OCI-LY1 (cell line): ENCODE data around the gene ABCB8.

Experiments used
- H2AFZ ChIP-seq: fragments of 200-600 bp; sonication (generic), shearing (Covaris generic); 2 replicates; pipeline ENCODE4 v1.6.0; 2014; ENCODE audit warnings: antibody characterized with exemption, mild to moderate bottlenecking, low read length
- H3F3A ChIP-seq: fragments of 200-600 bp; sonication (generic), shearing (Covaris generic); 2 replicates; pipeline ENCODE4 v1.6.0; 2014; ENCODE audit warnings: mild to moderate bottlenecking, antibody characterized with exemption, low read length, moderate library complexity; ENCODE audit not compliant: insufficient read depth
- H3K27ac ChIP-seq: fragments of 200-600 bp; sonication (generic); 2 replicates; pipeline ENCODE4 v1.5.1; 2014; ENCODE audit warnings: low read length, mixed run types, mild to moderate bottlenecking, low read depth; ENCODE audit not compliant: poor library complexity, severe bottlenecking
- H3K27me3 ChIP-seq: fragments of 200-600 bp; sonication (generic); 2 replicates; pipeline ENCODE4 v1.6.0; 2014; ENCODE audit warnings: antibody characterized with exemption, mild to moderate bottlenecking, low read length, moderate library complexity; ENCODE audit not compliant: insufficient read depth
- H3K36me3 ChIP-seq: fragments of 200-600 bp; sonication (generic); 2 replicates; pipeline ENCODE4 v1.6.1; 2014; ENCODE audit warnings: mild to moderate bottlenecking, antibody characterized with exemption, low read length, moderate library complexity, mixed read lengths; ENCODE audit not compliant: insufficient read depth
- H3K4me1 ChIP-seq: fragments of 200-600 bp; sonication (generic); 2 replicates; pipeline ENCODE4 v1.5.1; 2014; ENCODE audit warnings: mild to moderate bottlenecking, low read length, moderate library complexity; ENCODE audit not compliant: insufficient read depth, severe bottlenecking
- H3K4me2 ChIP-seq: fragments of 200-600 bp; sonication (generic), shearing (Covaris generic); 2 replicates; pipeline ENCODE4 v1.6.1; 2014; ENCODE audit warnings: low read length
- H3K4me3 ChIP-seq: fragments of 200-600 bp; sonication (generic); 2 replicates; pipeline ENCODE4 v1.5.1; 2014; ENCODE audit warnings: low read length, low read depth, mild to moderate bottlenecking, mixed read lengths; ENCODE audit not compliant: poor library complexity, severe bottlenecking
- H3K79me2 ChIP-seq: fragments of 200-600 bp; shearing (Covaris generic); 2 replicates; pipeline ENCODE4 v1.6.1; 2016; ENCODE audit warnings: mixed run types, low read length, mixed read lengths; ENCODE audit not compliant: insufficient read depth
- H3K9ac ChIP-seq: fragments of 200-600 bp; sonication (generic), shearing (Covaris generic); 2 replicates; pipeline ENCODE4 v1.6.1; 2014; ENCODE audit warnings: mild to moderate bottlenecking, low read length, mixed read lengths
- H3K9me2 ChIP-seq: fragments of 200-600 bp; sonication (generic), shearing (Covaris generic); 2 replicates; pipeline ENCODE4 v1.6.1; 2014; ENCODE audit warnings: low read depth, mild to moderate bottlenecking, low read length, mixed read lengths
- H3K9me3 ChIP-seq: fragments of 200-600 bp; shearing (Covaris generic); 2 replicates; pipeline ENCODE4 v1.6.1; 2014; ENCODE audit warnings: low read length, mixed read lengths
- H4K20me1 ChIP-seq: fragments of 200-600 bp; sonication (generic), shearing (Covaris generic); 2 replicates; pipeline ENCODE4 v1.6.0; 2016; ENCODE audit warnings: mild to moderate bottlenecking, low read length; ENCODE audit not compliant: insufficient read depth
- CTCF ChIP-seq: fragments of 200-600 bp; sonication (generic), shearing (Covaris generic); IDR thresholded peaks from 2 replicates; pipeline ENCODE4 v1.5.1; 2017; ENCODE audit warnings: mild to moderate bottlenecking, antibody characterized with exemption, low read length, moderate library complexity, mixed read lengths
- EZH2 ChIP-seq: fragments of 200-600 bp; sonication (generic), shearing (Covaris generic); IDR thresholded peaks from 2 replicates; pipeline ENCODE4 v1.8.0; 2017; ENCODE audit warnings: borderline replicate concordance, mixed run types, mild to moderate bottlenecking, antibody characterized with exemption, low read length, moderate library complexity, mixed read lengths

ABCB8 gene

DNA sequence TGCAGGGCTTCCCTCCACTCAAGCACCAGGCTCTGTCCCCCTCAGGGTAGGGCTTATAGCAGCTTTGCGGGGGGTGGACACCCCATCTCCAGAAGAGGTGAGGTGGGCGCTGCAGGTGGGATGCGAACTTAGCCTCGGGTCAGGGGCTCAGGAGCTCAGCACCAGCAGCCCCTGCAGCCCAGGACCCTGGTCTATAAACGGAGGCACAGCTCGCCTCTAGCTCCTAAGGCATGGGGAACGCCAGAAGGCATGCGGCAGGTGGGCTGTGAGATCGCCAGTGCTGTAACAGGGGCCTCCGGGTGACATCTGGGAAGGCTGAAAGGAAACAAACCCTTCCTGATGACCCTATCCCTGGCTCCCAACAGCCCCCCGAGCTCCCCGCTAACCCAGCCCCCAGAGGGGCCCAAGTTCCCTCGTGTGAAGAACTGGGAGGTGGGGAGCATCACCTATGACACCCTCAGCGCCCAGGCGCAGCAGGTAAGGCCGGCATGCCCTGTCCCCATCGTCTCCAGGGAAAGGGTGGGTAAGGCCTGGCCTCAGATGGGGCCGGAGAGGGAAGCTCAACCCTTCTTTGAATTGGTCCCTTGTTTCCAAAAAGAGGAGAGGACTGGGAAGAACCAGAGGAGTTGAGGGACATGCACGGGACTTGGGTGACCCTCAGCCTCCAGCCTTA lies 33.3 kb upstream of the ABCB8 start:
- H3K4me3 ChIP-seq: no peak overlapping the region
- no peak for TF ChIP-seq EZH2
- no peak for TF ChIP-seq CTCF
- H3K4me2 ChIP-seq: no peak overlapping the region
- H4K20me1 ChIP-seq: no peaks in the 10 kb centered on the region
- H3K4me1 ChIP-seq: peaks cover 5% of the 10 kb centered on the region
- H3K79me2 ChIP-seq: no peaks in the 10 kb centered on the region
- peaks cover 3% of the 10 kb centered on the region; the same call in 1 of the 2 replicates for H3K9me3 ChIP-seq
- no peaks in the 10 kb centered on the region for H3F3A ChIP-seq
- no peak overlapping the region for H3K9ac ChIP-seq
- no peaks in the 10 kb centered on the region for H3K9me2 ChIP-seq
- no peak overlapping the region for H2AFZ ChIP-seq
- no peak overlapping the region for H3K27ac ChIP-seq
- H3K36me3 ChIP-seq: no peaks in the 10 kb centered on the region; the same call in 1 of the 2 replicates
- peaks cover 16% of the 10 kb centered on the region; the same call in 1 of the 2 replicates for H3K27me3 ChIP-seq

GRCh38 chr7:150996376-150997074 lies 31.7 kb upstream of the ABCB8 start:
- Histone ChIP-seq H2AFZ (no peak overlapping the region), H3K79me2 (no peaks in the 10 kb centered on the region), H3F3A (no peaks in the 10 kb centered on the region), H4K20me1 (no peaks in the 10 kb centered on the region), H3K4me3 (no peak overlapping the region), H3K9ac (no peak overlapping the region), H3K9me2 (no peaks in the 10 kb centered on the region), H3K4me2 (no peak overlapping the region), H3K9me3 (no peaks in the 10 kb centered on the region), H3K27ac (no peak overlapping the region), H3K4me1 (peaks cover 5% of the 10 kb centered on the region), H3K36me3 (no peaks in the 10 kb centered on the region), H3K27me3 (peaks cover under 1% of the 10 kb centered on the region; the same call in 1 of the 2 replicates)
- no peak for TF ChIP-seq CTCF
- TF ChIP-seq EZH2: no peak

GRCh38 chr7:150997075-150997511 lies 31.2 kb upstream of the ABCB8 start:
- Histone ChIP-seq H3K9ac (no peak overlapping the region), H3K4me3 (no peak overlapping the region), H3K27ac (no peak overlapping the region), H3K36me3 (no peaks in the 10 kb centered on the region), H4K20me1 (no peaks in the 10 kb centered on the region), H3K79me2 (no peaks in the 10 kb centered on the region), H3K4me2 (no peak overlapping the region), H3K9me2 (no peaks in the 10 kb centered on the region), H3K4me1 (peaks cover 5% of the 10 kb centered on the region), H3K27me3 (no peaks in the 10 kb centered on the region; the same call in 1 of the 2 replicates), H2AFZ (no peak overlapping the region), H3F3A (no peaks in the 10 kb centered on the region), H3K9me3 (no peaks in the 10 kb centered on the region)
- TF ChIP-seq CTCF (no peak), EZH2 (no peak)
